ENCODE measurements around the gene TM9SF4.
A peak's percentile ranks its signal among the peaks of the same experiment; 100 is the strongest.
"Not testable (repeated sequence)": the region's sequence is repeated elsewhere in the genome, so short reads cannot be mapped to it uniquely, and the experiment has no call there.

TM9SF4 gene

GRCh38 chr20:32091888-32092346 is 17.6 kb upstream of the TM9SF4 start:
- DNase-seq = peak; percentile 70

- DNase-seq = no peak
Measured at GRCh38 chr20:32098786-32099185, 10.7 kb upstream of the TM9SF4 start.

GRCh38 chr20:32108814-32109391 is 611 bp upstream of the TM9SF4 start:
- DNase-seq = no peak

GRCh38 chr20:32110173-32110704 is 725 bp downstream of the TM9SF4 start:
- DNase-seq = peak; percentile 24

- DNase-seq = no peak
Measured at GRCh38 chr20:32110727-32111126, 1.2 kb downstream of the TM9SF4 start.

GRCh38 chr20:32111156-32111686 is 1.7 kb downstream of the TM9SF4 start:
- no peak for DNase-seq

GRCh38 chr20:32111753-32112152 is 2.2 kb downstream of the TM9SF4 start:
- DNase-seq = no peak

- no peak for DNase-seq
Measured at GRCh38 chr20:32112841-32113240, 3.3 kb downstream of the TM9SF4 start.

GRCh38 chr20:32113591-32114260 is 4.2 kb downstream of the TM9SF4 start:
- DNase-seq = no peak

GRCh38 chr20:32114305-32114960 is 4.9 kb downstream of the TM9SF4 start:
- DNase-seq = no peak

- no peak for DNase-seq
Measured at GRCh38 chr20:32115211-32115767, 5.8 kb downstream of the TM9SF4 start.

- DNase-seq = peak; percentile 31
Measured at GRCh38 chr20:32116079-32116521, 6.6 kb downstream of the TM9SF4 start.

- not testable (repeated sequence) for DNase-seq
Measured at GRCh38 chr20:32116796-32117195, 7.3 kb downstream of the TM9SF4 start.

- DNase-seq = not testable (repeated sequence)
Measured at GRCh38 chr20:32118427-32118826, 8.9 kb downstream of the TM9SF4 start.

GRCh38 chr20:32119734-32120133 is 10.2 kb downstream of the TM9SF4 start:
- no peak for DNase-seq

GRCh38 chr20:32121908-32122307 is 12.4 kb downstream of the TM9SF4 start:
- DNase-seq = not testable (repeated sequence)

- DNase-seq = no peak
Measured at GRCh38 chr20:32123088-32123487, 13.6 kb downstream of the TM9SF4 start.

- DNase-seq = no peak
Measured at GRCh38 chr20:32124916-32125454, 15.5 kb downstream of the TM9SF4 start.

GRCh38 chr20:32125506-32125905 is 16.0 kb downstream of the TM9SF4 start:
- DNase-seq = no peak

GRCh38 chr20:32126919-32127318 is 17.4 kb downstream of the TM9SF4 start:
- DNase-seq = no peak

- DNase-seq = no peak
Measured at GRCh38 chr20:32127347-32127746, 17.8 kb downstream of the TM9SF4 start.

GRCh38 chr20:32128167-32128566 is 18.7 kb downstream of the TM9SF4 start:
- DNase-seq = no peak

GRCh38 chr20:32129863-32130262 is 20.3 kb downstream of the TM9SF4 start:
- DNase-seq = no peak

Measured in fibroblast of skin of right biceps (primary cell).